NCI-H446 (cell line): Measurements from ENCODE around the gene DEGS2.
"Not testable (repeated sequence)": the region's sequence is repeated elsewhere in the genome, so short reads cannot be mapped to it uniquely, and the experiment has no call there.

ENCODE experiments used
- DNase-seq, 2 experiments: peaks; one replicate each; lab custom pipeline; 2025; lab: John Stamatoyannopoulos, UW

The DEGS2 gene

GRCh38 chr14:100178691-100179090 is 19.2 kb upstream of the DEGS2 start:
- DNase-seq, result no peak

GRCh38 chr14:100176811-100177327 is 17.4 kb upstream of the DEGS2 start:
- no peak for DNase-seq

- no peak for DNase-seq
Observed at GRCh38 chr14:100173353-100173752, 13.9 kb upstream of the DEGS2 start.

- no peak for DNase-seq
Observed at GRCh38 chr14:100172811-100173210, 13.4 kb upstream of the DEGS2 start.

GRCh38 chr14:100170880-100171279 is 11.4 kb upstream of the DEGS2 start:
- DNase-seq, result no peak

- DNase-seq, result no peak
Observed at GRCh38 chr14:100168506-100168905, 9.1 kb upstream of the DEGS2 start.

GRCh38 chr14:100165831-100166440 is 6.5 kb upstream of the DEGS2 start:
- DNase-seq, result no peak

- DNase-seq, result no peak
Observed at GRCh38 chr14:100165376-100165775, 5.9 kb upstream of the DEGS2 start.

- no peak for DNase-seq
Observed at GRCh38 chr14:100160534-100160916, 1.1 kb upstream of the DEGS2 start.

GRCh38 chr14:100159865-100160533 is 554 bp upstream of the DEGS2 start:
- DNase-seq, result no peak

- no peak for DNase-seq
Observed at GRCh38 chr14:100158566-100159093, 815 bp downstream of the DEGS2 start.

- not testable (repeated sequence) for DNase-seq
Observed at GRCh38 chr14:100157548-100158232, 1.8 kb downstream of the DEGS2 start.

GRCh38 chr14:100156776-100157175 is 2.7 kb downstream of the DEGS2 start:
- DNase-seq, result no peak

GRCh38 chr14:100155756-100156616 is 3.5 kb downstream of the DEGS2 start:
- DNase-seq, result peak in 1 of 2 experiments; percentile 43

- DNase-seq, result peak in 1 of 2 experiments; percentile 33
Observed at GRCh38 chr14:100155049-100155621, 4.3 kb downstream of the DEGS2 start.

GRCh38 chr14:100153560-100153959 is 5.9 kb downstream of the DEGS2 start:
- DNase-seq, result no peak

GRCh38 chr14:100152091-100152490 is 7.4 kb downstream of the DEGS2 start:
- DNase-seq, result no peak

- no peak for DNase-seq
Observed at GRCh38 chr14:100150932-100151587, 8.4 kb downstream of the DEGS2 start.

- peak in 1 of 2 experiments; percentile 67 for DNase-seq
Observed at GRCh38 chr14:100149851-100150611, 9.4 kb downstream of the DEGS2 start.
